OCI-LY3 (cell line): ENCODE results near the gene ANKRD24.
"Not testable (repeated sequence)": the region's sequence is repeated elsewhere in the genome, so short reads cannot be mapped to it uniquely, and the experiment has no call there.

Experiments
- H2AFZ ChIP-seq: fragments of 200-600, 300-600 bp; shearing (Covaris generic); 2 replicates; pipeline ENCODE4 v1.6.0; 2014; ENCODE audit warnings: antibody characterized with exemption, low read depth, low read length
- H3K27ac ChIP-seq: fragments of 200-600, 300-600 bp; sonication (generic); 2 replicates; pipeline ENCODE4 v1.5.1; 2014; ENCODE audit warnings: mild to moderate bottlenecking, low read length, moderate library complexity, mixed read lengths
- H3K27me3 ChIP-seq: fragments of 200-600, 300-600 bp; sonication (generic); 2 replicates; pipeline ENCODE4 v1.6.1; 2014; ENCODE audit warnings: low read depth, low read length, mixed read lengths
- H3K36me3 ChIP-seq: fragments of 200-600, 300-600 bp; sonication (generic); replicated peaks from 2 replicates; pipeline ENCODE3; 2014; ENCODE audit warnings: low read depth, low read length, mixed read lengths
- H3K4me1 ChIP-seq: fragments of 300-600, 200-600 bp; sonication (generic); 2 replicates; pipeline ENCODE4 v1.6.1; 2014; ENCODE audit warnings: low read length, mixed read lengths
- H3K4me2 ChIP-seq: fragments of 200-600, 300-600 bp; sonication (generic); 2 replicates; pipeline ENCODE4 v1.6.1; 2014; ENCODE audit warnings: low read length, mixed read lengths
- H3K4me3 ChIP-seq: fragments of 300-600, 200-600 bp; sonication (generic); 2 replicates; pipeline ENCODE4 v1.5.1; 2014; ENCODE audit warnings: antibody characterized with exemption, mild to moderate bottlenecking, low read length, moderate library complexity
- H3K79me2 ChIP-seq: fragments of 300-600, 200-600 bp; shearing (Covaris generic); 2 replicates; pipeline ENCODE4 v1.6.1; 2014; ENCODE audit warnings: mild to moderate bottlenecking, low read length, mixed read lengths
- H3K9ac ChIP-seq: fragments of 300-600, 200-600 bp; shearing (Covaris generic); 2 replicates; pipeline ENCODE4 v1.6.0; 2014; ENCODE audit warnings: mild to moderate bottlenecking, low read length, moderate library complexity
- H3K9me3 ChIP-seq: fragments of 200-600, 300-600 bp; shearing (Covaris generic); 2 replicates; pipeline ENCODE4 v1.6.1; 2014; ENCODE audit warnings: low read length, mixed read lengths; ENCODE audit not compliant: insufficient read depth
- H4K20me1 ChIP-seq: fragments of 200-600, 300-600 bp; sonication (generic); 2 replicates; pipeline ENCODE4 v1.6.1; 2016; ENCODE audit warnings: low read length, mixed read lengths; ENCODE audit not compliant: insufficient read depth
- EZH2phosphoT487 ChIP-seq: fragments of 200-600 bp; shearing (Covaris generic); IDR thresholded peaks from 2 replicates; pipeline ENCODE4 v1.6.1; 2018; ENCODE audit warnings: antibody characterized with exemption, mixed run types, low read depth
- TF ChIP-seq, protein P1 (sequence below): fragments of 200-600, 300-600 bp; sonication (generic); IDR thresholded peaks from 2 replicates; pipeline ENCODE4 v1.5.1; 2014; ENCODE audit warnings: antibody characterized with exemption, low read length, low read depth

Gene ANKRD24

DNA sequence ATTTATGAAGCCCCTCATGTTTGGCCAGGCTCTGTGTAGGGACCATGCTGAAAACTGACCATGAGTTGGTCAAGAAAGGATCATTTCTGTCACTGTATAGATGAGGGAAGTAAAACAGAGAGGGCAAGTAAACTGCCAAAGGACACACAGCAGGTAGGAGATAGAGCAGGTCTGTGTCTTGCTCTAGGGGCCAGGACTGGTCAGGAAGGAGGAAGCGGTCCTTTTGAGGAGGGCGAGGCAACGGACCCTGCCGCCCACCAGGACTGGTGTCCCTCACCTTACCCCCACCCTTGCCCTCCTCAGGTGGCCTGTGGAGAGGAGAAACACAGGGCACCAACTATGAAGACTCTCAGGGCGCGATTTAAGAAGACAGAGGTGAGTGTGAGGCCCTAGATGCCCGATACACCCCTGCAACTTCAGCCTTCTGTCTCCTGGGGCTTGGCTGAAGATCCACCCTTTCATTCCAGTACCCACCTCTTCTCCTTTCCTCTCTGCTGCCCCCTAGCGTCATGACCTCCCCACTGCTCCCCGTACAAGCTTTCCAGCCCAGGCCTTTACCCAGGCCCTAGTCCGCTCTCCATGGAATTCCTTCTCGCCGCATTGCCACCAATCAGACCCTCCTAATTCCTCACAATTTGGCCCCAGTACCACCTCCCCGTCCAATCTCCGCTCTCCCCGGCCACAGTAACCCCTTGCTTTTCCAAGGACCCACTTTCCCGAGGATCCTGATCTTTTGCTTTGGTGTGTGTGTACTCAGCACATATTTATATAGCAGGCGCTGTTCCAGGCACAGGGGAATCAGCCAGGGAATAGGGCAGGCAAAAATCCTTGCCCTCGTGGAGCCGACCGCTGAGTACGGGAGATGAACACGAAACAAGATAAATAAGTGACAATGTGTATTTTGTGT is 3.9 kb downstream of the ANKRD24 start:
- TF ChIP-seq EZH2phosphoT487: no peak
- TF ChIP-seq, protein P1, sequence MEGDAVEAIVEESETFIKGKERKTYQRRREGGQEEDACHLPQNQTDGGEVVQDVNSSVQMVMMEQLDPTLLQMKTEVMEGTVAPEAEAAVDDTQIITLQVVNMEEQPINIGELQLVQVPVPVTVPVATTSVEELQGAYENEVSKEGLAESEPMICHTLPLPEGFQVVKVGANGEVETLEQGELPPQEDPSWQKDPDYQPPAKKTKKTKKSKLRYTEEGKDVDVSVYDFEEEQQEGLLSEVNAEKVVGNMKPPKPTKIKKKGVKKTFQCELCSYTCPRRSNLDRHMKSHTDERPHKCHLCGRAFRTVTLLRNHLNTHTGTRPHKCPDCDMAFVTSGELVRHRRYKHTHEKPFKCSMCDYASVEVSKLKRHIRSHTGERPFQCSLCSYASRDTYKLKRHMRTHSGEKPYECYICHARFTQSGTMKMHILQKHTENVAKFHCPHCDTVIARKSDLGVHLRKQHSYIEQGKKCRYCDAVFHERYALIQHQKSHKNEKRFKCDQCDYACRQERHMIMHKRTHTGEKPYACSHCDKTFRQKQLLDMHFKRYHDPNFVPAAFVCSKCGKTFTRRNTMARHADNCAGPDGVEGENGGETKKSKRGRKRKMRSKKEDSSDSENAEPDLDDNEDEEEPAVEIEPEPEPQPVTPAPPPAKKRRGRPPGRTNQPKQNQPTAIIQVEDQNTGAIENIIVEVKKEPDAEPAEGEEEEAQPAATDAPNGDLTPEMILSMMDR: peak; percentile 87
- H4K20me1 ChIP-seq: no peaks in the 10 kb centered on the region
- H3K27ac ChIP-seq: no peak overlapping the region
- H3K4me2 ChIP-seq: peak overlapping the region; percentile 47
- H3K9me3 ChIP-seq: no peaks in the 10 kb centered on the region
- H3K4me3 ChIP-seq: no peak overlapping the region
- H3K36me3 ChIP-seq: no peaks in the 10 kb centered on the region
- peaks cover 17% of the 10 kb centered on the region for H3K4me1 ChIP-seq
- peaks cover 10% of the 10 kb centered on the region for H3K79me2 ChIP-seq
- no peak overlapping the region for H3K9ac ChIP-seq
- H2AFZ ChIP-seq: peak overlapping the region; percentile 55
- no peaks in the 10 kb centered on the region for H3K27me3 ChIP-seq

DNA sequence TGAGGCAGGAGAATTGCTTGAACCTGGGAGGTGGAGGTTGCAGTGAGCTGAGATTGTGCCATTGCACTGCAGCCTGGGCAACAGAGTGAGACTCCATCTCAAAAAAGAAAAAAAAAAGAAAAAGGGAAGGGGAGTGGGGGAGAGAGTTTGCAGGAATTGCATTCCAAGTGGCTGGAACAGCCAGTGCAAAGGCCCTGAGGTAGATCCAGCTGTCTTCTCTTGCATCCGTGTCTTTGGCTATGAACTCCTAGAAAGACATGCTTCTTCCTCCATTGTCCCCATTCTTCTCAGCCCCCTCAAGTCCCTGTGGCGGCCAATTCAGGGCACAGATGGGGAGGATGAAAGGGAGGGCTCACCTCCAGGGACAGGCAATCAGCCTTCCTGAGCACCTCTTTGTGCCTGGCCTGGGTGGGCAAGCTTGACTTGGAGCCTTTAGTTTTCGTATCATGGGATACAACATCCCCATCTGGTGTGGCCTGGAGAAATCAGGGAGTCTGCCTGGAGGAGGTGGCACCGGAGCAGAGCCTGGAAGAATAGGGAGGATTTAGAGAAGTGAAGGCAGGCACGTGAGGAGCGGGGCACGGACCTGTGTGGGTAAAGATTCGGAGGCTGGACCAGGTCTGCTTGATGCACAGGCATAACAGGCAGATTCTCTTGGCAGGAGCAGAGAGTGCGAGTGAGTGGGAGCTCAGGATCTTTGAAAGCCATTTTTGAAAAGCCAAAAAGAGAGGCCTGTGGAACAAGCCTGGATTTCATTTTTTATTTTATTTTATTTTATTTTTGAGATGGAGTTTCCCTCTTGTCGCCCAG is 5.0 kb downstream of the ANKRD24 start:
- Histone ChIP-seq H3K4me2 (no peak overlapping the region), H3K4me1 (peaks cover 16% of the 10 kb centered on the region), H3K9ac (no peak overlapping the region), H3K79me2 (no peaks in the 10 kb centered on the region), H2AFZ (no peak overlapping the region), H4K20me1 (no peaks in the 10 kb centered on the region), H3K36me3 (no peaks in the 10 kb centered on the region), H3K27ac (no peak overlapping the region), H3K4me3 (no peak overlapping the region), H3K9me3 (no peaks in the 10 kb centered on the region), H3K27me3 (no peaks in the 10 kb centered on the region)
- TF ChIP-seq, protein P1: no peak
- TF ChIP-seq EZH2phosphoT487: no peak

DNA sequence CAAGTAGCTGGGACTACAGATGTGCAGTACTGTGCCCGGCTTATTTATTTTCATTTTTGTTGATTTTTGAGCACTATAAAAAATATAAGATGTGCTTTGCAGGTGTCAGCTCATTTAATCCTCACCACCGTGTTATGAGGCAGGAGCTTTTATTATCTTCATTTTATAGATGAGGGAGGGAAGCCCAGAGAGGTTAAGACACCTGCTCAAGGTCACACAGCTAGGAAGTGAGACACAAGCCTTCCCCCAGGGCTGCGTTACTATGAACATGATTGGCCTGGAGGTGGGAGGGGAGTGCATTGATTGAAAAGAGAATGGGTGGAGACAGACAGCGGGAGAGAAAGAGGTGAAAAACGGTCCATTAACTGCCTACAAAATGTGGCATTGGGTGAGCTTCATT is 7.2 kb downstream of the ANKRD24 start:
- Histone ChIP-seq H3K9ac (no peak overlapping the region), H3K36me3 (no peaks in the 10 kb centered on the region), H3K27ac (no peak overlapping the region), H3K4me1 (peaks cover 12% of the 10 kb centered on the region), H2AFZ (no peak overlapping the region), H3K4me2 (no peak overlapping the region), H3K4me3 (no peak overlapping the region), H3K79me2 (no peaks in the 10 kb centered on the region), H4K20me1 (no peaks in the 10 kb centered on the region), H3K27me3 (0 out of 2 replicates have a peak, but pooled peaks cover 8% of the 10 kb centered on the region), H3K9me3 (no peaks in the 10 kb centered on the region)
- TF ChIP-seq EZH2phosphoT487: no peak
- TF ChIP-seq, protein P1: no peak

DNA sequence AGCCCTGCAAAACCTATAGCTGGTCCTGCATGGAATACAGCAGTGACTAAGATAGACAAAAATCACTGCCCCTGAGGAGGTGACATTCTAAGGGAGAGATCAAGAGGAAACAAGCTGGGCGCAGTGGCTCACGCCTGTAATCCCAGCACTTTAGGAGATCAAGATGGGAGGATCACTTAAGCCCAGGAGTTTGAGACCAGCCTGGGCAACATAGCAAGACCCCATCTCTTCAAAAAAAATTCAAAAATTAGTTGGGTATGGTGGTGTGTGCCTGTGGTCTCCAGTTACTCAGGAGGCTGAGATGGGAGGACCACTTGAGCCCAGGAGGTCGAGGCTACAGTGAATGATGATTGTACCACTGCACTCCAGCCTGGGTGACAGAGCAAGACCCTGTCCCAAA is 10.0 kb downstream of the ANKRD24 start:
- H3K27me3 ChIP-seq, H3K79me2 ChIP-seq, H3K4me1 ChIP-seq, H3K9ac ChIP-seq, H3K4me3 ChIP-seq, H3K36me3 ChIP-seq, H2AFZ ChIP-seq, H3K4me2 ChIP-seq, H3K27ac ChIP-seq, H3K9me3 ChIP-seq, H4K20me1 ChIP-seq: not testable (repeated sequence)
